Neural cell (in vitro differentiated cells): Measurements from ENCODE around the gene CLEC12A. TPM values are rescaled to one million over a fixed set of nuclear protein-coding genes. Genes with fewer than 3 reads are reported as not detected.

Experiments
- H2AFZ ChIP-seq: fragments of 200-600, 300-800 bp; sonication (generic), shearing (Covaris generic); 2 replicates; pipeline ENCODE4 v1.6.0; 2014; ENCODE audit warnings: low read depth, mild to moderate bottlenecking, antibody characterized with exemption, low read length, moderate library complexity
- H3F3A ChIP-seq: fragments of 200-600 bp; shearing (Covaris generic); 2 replicates; pipeline ENCODE4 v1.6.1; 2016; ENCODE audit warnings: mild to moderate bottlenecking, moderate library complexity, mixed read lengths, antibody characterized with exemption, low read length; ENCODE audit not compliant: insufficient read depth, poor library complexity, severe bottlenecking
- H3K27ac ChIP-seq: fragments of 200-600, 300-800 bp; sonication (generic), shearing (Covaris generic); 2 replicates; pipeline ENCODE4 v1.5.1; 2014; ENCODE audit warnings: mild to moderate bottlenecking, low read length, moderate library complexity
- H3K27me3 ChIP-seq: fragments of 300-800, 200-600 bp; sonication (generic), shearing (Covaris generic); 2 replicates; pipeline ENCODE4 v1.6.0; 2014; ENCODE audit warnings: mild to moderate bottlenecking, low read depth, low read length, moderate library complexity; ENCODE audit not compliant: insufficient read depth
- H3K36me3 ChIP-seq: fragments of 300-800, 200-600 bp; sonication (generic), shearing (Covaris generic); 2 replicates; pipeline ENCODE4 v1.5.1; 2014; ENCODE audit warnings: mild to moderate bottlenecking, antibody characterized with exemption, low read length, moderate library complexity; ENCODE audit not compliant: insufficient read depth
- H3K4me2 ChIP-seq: fragments of 300-800, 200-600 bp; sonication (generic), shearing (Covaris generic); 2 replicates; pipeline ENCODE4 v1.6.0; 2014; ENCODE audit warnings: mild to moderate bottlenecking, low read length
- H3K4me3 ChIP-seq: fragments of 300-800, 200-600 bp; sonication (generic), shearing (Covaris generic); 2 replicates; pipeline ENCODE4 v1.5.1; 2014; ENCODE audit warnings: mild to moderate bottlenecking, low read length, moderate library complexity
- H3K79me2 ChIP-seq: fragments of 200-600 bp; shearing (Covaris generic); replicated peaks from 2 replicates; pipeline ENCODE4 v1.6.0; 2014; ENCODE audit warnings: mild to moderate bottlenecking, low read length, moderate library complexity; ENCODE audit not compliant: insufficient read depth
- H3K9ac ChIP-seq: fragments of 300-800, 200-600 bp; sonication (generic), shearing (Covaris generic); 2 replicates; pipeline ENCODE4 v1.6.1; 2016; ENCODE audit warnings: mild to moderate bottlenecking, low read length, mixed read lengths
- H3K9me2 ChIP-seq: fragments of 200-600 bp; shearing (Covaris generic); 2 replicates; pipeline ENCODE4 v1.6.1; 2016; ENCODE audit warnings: mild to moderate bottlenecking, low read length, mixed read lengths; ENCODE audit not compliant: insufficient read depth
- H3K9me3 ChIP-seq: fragments of 200-600, 300-800 bp; sonication (generic), shearing (Covaris generic); 2 replicates; pipeline ENCODE4 v1.6.1; 2016; ENCODE audit warnings: mild to moderate bottlenecking, mixed run types, low read length, moderate library complexity, mixed read lengths
- H4K20me1 ChIP-seq: fragments of 200-600 bp; shearing (Covaris generic); 2 replicates; pipeline ENCODE4 v1.6.1; 2016; ENCODE audit warnings: mild to moderate bottlenecking, mixed run types; ENCODE audit not compliant: insufficient read depth
- CTCF ChIP-seq: fragments of 450-650 bp; IDR thresholded peaks from 2 replicates; pipeline ENCODE4 v1.5.1; 2014; ENCODE audit warnings: antibody characterized with exemption, mild to moderate bottlenecking, moderate library complexity; ENCODE audit not compliant: poor library complexity, severe bottlenecking
- EP300 ChIP-seq: fragments of 450-650 bp; conservative IDR thresholded peaks from 2 replicates; pipeline ENCODE4 v1.6.1; 2014; ENCODE audit warnings: antibody characterized with exemption, mild to moderate bottlenecking, moderate library complexity; ENCODE audit not compliant: poor library complexity, severe bottlenecking
- EZH2 ChIP-seq: fragments of 200-600, 300-800 bp; shearing (Covaris generic), sonication (generic); IDR thresholded peaks from 2 replicates; pipeline ENCODE4 v1.6.1; 2014; ENCODE audit warnings: antibody characterized with exemption, low read length, borderline replicate concordance, mild to moderate bottlenecking; ENCODE audit not compliant: insufficient read depth, poor library complexity, severe bottlenecking
- MXI1 ChIP-seq: fragments of 450-650 bp; conservative IDR thresholded peaks from 2 replicates; pipeline ENCODE4 v1.6.1; 2014; ENCODE audit warnings: antibody characterized with exemption, mild to moderate bottlenecking; ENCODE audit not compliant: poor library complexity, severe bottlenecking
- POLR2AphosphoS5 ChIP-seq: IDR thresholded peaks from 2 replicates; pipeline ENCODE4 v1.6.1; 2012
- RAD21 ChIP-seq: fragments of 450-650 bp; conservative IDR thresholded peaks from 2 replicates; pipeline ENCODE4 v1.6.1; 2014; ENCODE audit warnings: antibody characterized with exemption, mild to moderate bottlenecking, moderate library complexity
- REST ChIP-seq: IDR thresholded peaks from 2 replicates; pipeline ENCODE4 v1.6.1; 2012; ENCODE audit warnings: borderline replicate concordance
- SMC3 ChIP-seq: fragments of 450-650 bp; conservative IDR thresholded peaks from 2 replicates; pipeline ENCODE4 v1.6.1; 2014; ENCODE audit warnings: antibody characterized with exemption, mild to moderate bottlenecking, moderate library complexity; ENCODE audit not compliant: poor library complexity
- TAF1 ChIP-seq: IDR thresholded peaks from 2 replicates; pipeline ENCODE4 v1.6.1; 2012; ENCODE audit warnings: low read depth
- polyA plus RNA-seq: library from polyadenylated mRNA; depleted of rRNA; stranded (reverse); fragments of >200 nt; gene quantifications from 2 replicates; pipeline ENCODE4 v1.2.3, GENCODE V29; 2014

The CLEC12A gene
- polyA plus RNA-seq, 1 donor from 2014 or later = not detected

GRCh38 chr12:9948606-9949296 lies 22.5 kb upstream of the CLEC12A start:
- H3K4me2 ChIP-seq = no peak overlapping the region
- TF ChIP-seq REST = no peak
- no peak for TF ChIP-seq TAF1
- TF ChIP-seq SMC3 = no peak
- TF ChIP-seq RAD21 = no peak
- TF ChIP-seq EZH2 = no peak
- no peak for TF ChIP-seq POLR2AphosphoS5
- TF ChIP-seq MXI1 = no peak
- no peak for TF ChIP-seq EP300
- no peak for TF ChIP-seq CTCF
- H3K27me3 ChIP-seq = no peaks in the 10 kb centered on the region
- H3K36me3 ChIP-seq = no peaks in the 10 kb centered on the region
- no peak overlapping the region for H3K4me3 ChIP-seq
- no peak overlapping the region for H3K27ac ChIP-seq
- no peak overlapping the region for H3K9ac ChIP-seq
- no peak overlapping the region for H2AFZ ChIP-seq
- no peaks in the 10 kb centered on the region for H3K9me3 ChIP-seq
- H3K9me2 ChIP-seq = no peaks in the 10 kb centered on the region
- H4K20me1 ChIP-seq = no peaks in the 10 kb centered on the region
- no peaks in the 10 kb centered on the region for H3F3A ChIP-seq
- no peaks in the 10 kb centered on the region for H3K79me2 ChIP-seq

GRCh38 chr12:9951026-9951675 lies 20.1 kb upstream of the CLEC12A start:
- no peak overlapping the region for H3K27ac ChIP-seq
- no peaks in the 10 kb centered on the region for H3F3A ChIP-seq
- H3K9ac ChIP-seq = no peak overlapping the region
- no peak overlapping the region for H2AFZ ChIP-seq
- H3K4me3 ChIP-seq = no peak overlapping the region
- no peaks in the 10 kb centered on the region for H3K9me3 ChIP-seq
- no peak for TF ChIP-seq POLR2AphosphoS5
- no peak for TF ChIP-seq EP300
- no peak for TF ChIP-seq MXI1
- no peak for TF ChIP-seq EZH2
- TF ChIP-seq REST = no peak
- no peak for TF ChIP-seq TAF1
- no peak for TF ChIP-seq SMC3
- no peak for TF ChIP-seq RAD21
- TF ChIP-seq CTCF = no peak
- no peaks in the 10 kb centered on the region for H3K9me2 ChIP-seq
- H3K27me3 ChIP-seq = no peaks in the 10 kb centered on the region
- no peaks in the 10 kb centered on the region for H3K79me2 ChIP-seq
- no peaks in the 10 kb centered on the region for H3K36me3 ChIP-seq
- no peaks in the 10 kb centered on the region for H4K20me1 ChIP-seq
- no peak overlapping the region for H3K4me2 ChIP-seq
